ENCODE data around the gene MED26. TPM values are rescaled to one million over a fixed set of nuclear protein-coding genes. Genes with fewer than 3 reads are reported as not detected.

MED26 gene
- total RNA-seq, 1 experiment from 2014 or later: 8.8 TPM

- in situ Hi-C loops (cut with HindIII; ENCODE audit: low pct_unique_long_range_greater_than_20kb, low sequenced_read_pairs): no loop called here
- CTCF ChIA-PET: no interaction called here
Observed at GRCh38 chr19:16591803-16592556, 36.0 kb downstream of the MED26 start.

GRCh38 chr19:16590876-16591802, 36.9 kb downstream of the MED26 start:
- Histone ChIP-seq H3K9me3 (ENCODE audit: control insufficient read depth, insufficient read depth, low read depth, low read length) (no peaks in the 10 kb centered on the region), H3K4me3 (ENCODE audit: low read depth in 2 of 2, low read length in 2 of 2) (no peak overlapping the region), H3K27ac (ENCODE audit: low read length) (no peak overlapping the region), H3K36me3 (ENCODE audit: control insufficient read depth, insufficient read depth, low read length) (no peaks in the 10 kb centered on the region), H3K27me3 (ENCODE audit: control insufficient read depth, insufficient read depth, low read length) (no peaks in the 10 kb centered on the region), H3K4me1 (ENCODE audit: control insufficient read depth, insufficient read depth, low read length) (peaks cover 32% of the 10 kb centered on the region)
- DNase-seq (ENCODE audit: low read depth, low spot score) (no peak), ATAC-seq (no peak; the same call in 1 of the 2 replicates)
- TF ChIP-seq POLR2AphosphoS5 (IDR thresholded peaks at IDR 0.05; ENCODE audit: low read depth, low read length) (no peak), REST (IDR thresholded peaks at IDR 0.05; ENCODE audit: insufficient read depth in 1 of 2, low read depth in 2 of 2, low read length in 1 of 2) (no peak), SIN3A (IDR thresholded peaks at IDR 0.05; ENCODE audit: borderline replicate concordance, insufficient read depth, low read depth, low read length) (no peak), TCF7L2 (IDR thresholded peaks at IDR 0.05; ENCODE audit: low read depth, low read length) (no peak), CTCF (IDR thresholded peaks at IDR 0.05) (no peak)
- CTCF ChIA-PET: interaction anchor here (0.8 kb wide), 1 partner anchor 21 kb away, joined by 3 read pairs; no protein-coding TSS in a partner anchor
- BruUV-seq (replicated peaks): no TSS peak
- intact Hi-C loops (cut with micrococcal nuclease; ENCODE audit: unreplicated experiment): no loop called here
- in situ Hi-C loops (cut with HindIII; ENCODE audit: low pct_unique_long_range_greater_than_20kb, low sequenced_read_pairs): no loop called here
- POLR2A ChIA-PET: no interaction called here

More at GRCh38 chr19:16591803-16592556, 36.0 kb downstream of the MED26 start:
- Histone ChIP-seq H3K4me1 (ENCODE audit: control insufficient read depth, insufficient read depth, low read length) (peaks cover 29% of the 10 kb centered on the region), H3K27ac (ENCODE audit: low read length) (no peak overlapping the region), H3K27me3 (ENCODE audit: control insufficient read depth, insufficient read depth, low read length) (no peaks in the 10 kb centered on the region), H3K9me3 (ENCODE audit: control insufficient read depth, insufficient read depth, low read depth, low read length) (no peaks in the 10 kb centered on the region), H3K36me3 (ENCODE audit: control insufficient read depth, insufficient read depth, low read length) (no peaks in the 10 kb centered on the region), H3K4me3 (ENCODE audit: low read depth in 2 of 2, low read length in 2 of 2) (no peak overlapping the region)
- BruUV-seq (replicated peaks): no TSS peak
- ATAC-seq (no peak), DNase-seq (ENCODE audit: low read depth, low spot score) (no peak)
- POLR2A ChIA-PET: no interaction called here
- intact Hi-C loops (cut with micrococcal nuclease; ENCODE audit: unreplicated experiment): no loop called here
- no peak for TF ChIP-seq REST (IDR thresholded peaks at IDR 0.05; ENCODE audit: insufficient read depth in 1 of 2, low read depth in 2 of 2, low read length in 1 of 2)

Measured in Panc1 (cell line).